ENCODE data around the gene CFAP54.
"Not testable (repeated sequence)": the region's sequence is repeated elsewhere in the genome, so short reads cannot be mapped to it uniquely, and the experiment has no call there.

CFAP54 gene

DNA sequence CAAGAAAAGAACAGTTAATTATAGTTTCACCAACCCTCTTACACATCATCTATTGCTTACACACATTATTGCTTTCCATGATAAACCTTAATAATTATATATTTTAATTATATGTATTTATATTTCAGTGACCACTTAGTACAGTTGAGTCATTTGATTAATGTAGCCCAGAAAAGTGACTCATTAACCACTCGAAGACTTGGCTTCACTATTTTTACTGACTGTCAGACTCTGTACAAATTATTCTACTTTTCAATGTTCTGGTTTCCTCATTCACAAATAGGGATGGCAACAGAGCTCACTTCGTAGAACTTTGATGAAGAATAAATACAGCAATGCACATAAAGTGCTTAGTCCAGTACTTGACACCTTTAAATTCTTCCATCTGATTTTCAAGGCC, 98.3 kb downstream of the CFAP54 start:
- no peak for DNase-seq (ENCODE audit: low read depth)
- TF ChIP-seq, protein P1, sequence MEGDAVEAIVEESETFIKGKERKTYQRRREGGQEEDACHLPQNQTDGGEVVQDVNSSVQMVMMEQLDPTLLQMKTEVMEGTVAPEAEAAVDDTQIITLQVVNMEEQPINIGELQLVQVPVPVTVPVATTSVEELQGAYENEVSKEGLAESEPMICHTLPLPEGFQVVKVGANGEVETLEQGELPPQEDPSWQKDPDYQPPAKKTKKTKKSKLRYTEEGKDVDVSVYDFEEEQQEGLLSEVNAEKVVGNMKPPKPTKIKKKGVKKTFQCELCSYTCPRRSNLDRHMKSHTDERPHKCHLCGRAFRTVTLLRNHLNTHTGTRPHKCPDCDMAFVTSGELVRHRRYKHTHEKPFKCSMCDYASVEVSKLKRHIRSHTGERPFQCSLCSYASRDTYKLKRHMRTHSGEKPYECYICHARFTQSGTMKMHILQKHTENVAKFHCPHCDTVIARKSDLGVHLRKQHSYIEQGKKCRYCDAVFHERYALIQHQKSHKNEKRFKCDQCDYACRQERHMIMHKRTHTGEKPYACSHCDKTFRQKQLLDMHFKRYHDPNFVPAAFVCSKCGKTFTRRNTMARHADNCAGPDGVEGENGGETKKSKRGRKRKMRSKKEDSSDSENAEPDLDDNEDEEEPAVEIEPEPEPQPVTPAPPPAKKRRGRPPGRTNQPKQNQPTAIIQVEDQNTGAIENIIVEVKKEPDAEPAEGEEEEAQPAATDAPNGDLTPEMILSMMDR (conservative IDR thresholded peaks at IDR 0.05; ENCODE audit: low read length): no peak
- H3K4me3 ChIP-seq (ENCODE audit: low read length): no peak overlapping the region

GRCh38 chr12:96590970-96591369, 101.6 kb downstream of the CFAP54 start:
- H3K4me3 ChIP-seq (ENCODE audit: low read length): no peak overlapping the region
- TF ChIP-seq, protein P1 (conservative IDR thresholded peaks at IDR 0.05; ENCODE audit: low read length): no peak
- DNase-seq (ENCODE audit: low read depth): no peak

DNA sequence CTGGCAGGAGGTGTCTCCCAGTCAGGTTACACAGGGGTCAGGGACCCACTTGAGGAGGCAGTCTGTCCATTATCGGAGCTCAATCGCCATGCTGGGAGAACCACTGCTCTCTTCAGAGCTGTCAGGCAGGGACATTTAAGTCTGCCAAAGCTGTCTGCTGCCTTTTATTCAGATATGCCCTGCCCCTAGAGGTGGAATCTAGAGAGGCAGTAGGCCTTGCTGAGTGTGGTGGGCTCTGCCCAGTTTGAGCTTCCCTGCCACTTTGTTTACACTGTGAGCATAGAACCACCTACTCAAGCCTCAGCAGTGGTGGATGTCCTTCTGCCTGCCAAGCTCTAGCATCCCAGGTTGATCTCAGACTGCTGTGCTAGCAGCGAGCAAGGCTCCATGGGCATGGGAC, 115.0 kb downstream of the CFAP54 start:
- not testable (repeated sequence) for DNase-seq (ENCODE audit: low read depth); H3K4me3 ChIP-seq (ENCODE audit: low read length)

DNA sequence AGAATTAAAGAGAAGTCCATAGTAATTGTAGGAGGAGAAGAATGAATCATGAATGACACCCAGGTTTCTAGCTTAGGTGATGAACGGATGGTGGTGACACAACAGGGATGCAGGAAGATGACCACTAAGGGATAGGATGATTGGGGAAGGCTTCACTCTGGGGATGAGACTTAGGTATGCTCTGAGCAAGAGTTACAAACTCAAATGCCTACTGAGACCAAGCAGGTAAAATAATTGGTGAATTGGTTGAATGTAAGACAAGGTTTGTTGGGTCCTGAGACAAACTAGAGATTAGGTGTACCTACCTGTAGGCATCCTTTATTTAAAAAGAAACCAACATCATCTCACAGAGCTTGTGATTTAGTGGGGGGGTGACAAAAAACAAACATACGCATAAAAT, 116.3 kb downstream of the CFAP54 start:
- H3K4me3 ChIP-seq (ENCODE audit: low read length): no peak overlapping the region
- no peak for DNase-seq (ENCODE audit: low read depth)
- TF ChIP-seq, protein P1 (conservative IDR thresholded peaks at IDR 0.05; ENCODE audit: low read length): no peak

GRCh38 chr12:96606134-96606533, 116.8 kb downstream of the CFAP54 start:
- TF ChIP-seq, protein P1 (conservative IDR thresholded peaks at IDR 0.05; ENCODE audit: low read length): no peak
- no peak for DNase-seq (ENCODE audit: low read depth)
- no peak overlapping the region for H3K4me3 ChIP-seq (ENCODE audit: low read length)

- DNase-seq (ENCODE audit: low read depth): no peak
These were observed 117.3 kb downstream of the CFAP54 start for GRCh38 chr12:96606644-96607043.

GRCh38 chr12:96617178-96617577, 127.8 kb downstream of the CFAP54 start:
- TF ChIP-seq, protein P1 (conservative IDR thresholded peaks at IDR 0.05; ENCODE audit: low read length): no peak; the same call in 1 of the 2 replicates
- H3K4me3 ChIP-seq (ENCODE audit: low read length): no peak overlapping the region
- no peak for DNase-seq (ENCODE audit: low read depth)

More at GRCh38 chr12:96606644-96607043, 117.3 kb downstream of the CFAP54 start:
- no peak overlapping the region for H3K4me3 ChIP-seq (ENCODE audit: low read length)
- TF ChIP-seq, protein P1 (conservative IDR thresholded peaks at IDR 0.05; ENCODE audit: low read length): no peak

DNA sequence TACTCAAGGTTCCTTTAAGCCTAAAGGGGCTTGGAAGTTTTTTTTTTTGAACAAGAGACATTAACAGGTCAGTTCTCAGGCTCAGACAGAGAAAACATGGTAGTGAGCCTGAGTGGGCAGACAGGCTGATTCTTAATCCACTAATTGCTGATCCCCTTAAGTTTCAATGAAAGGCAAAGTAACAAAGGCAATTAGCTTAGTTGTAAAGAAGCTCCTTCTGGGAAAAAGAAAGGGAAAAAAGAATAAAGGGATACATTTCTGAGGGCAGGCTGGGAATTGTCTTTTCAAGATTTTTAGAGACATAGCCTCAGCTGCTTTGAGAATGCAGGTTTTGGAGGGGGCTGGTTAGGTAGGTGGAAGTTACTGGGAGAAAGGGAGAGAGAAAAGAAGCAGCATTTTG, 133.8 kb downstream of the CFAP54 start:
- no peak overlapping the region for H3K4me3 ChIP-seq (ENCODE audit: low read length)
- TF ChIP-seq, protein P1 (conservative IDR thresholded peaks at IDR 0.05; ENCODE audit: low read length): no peak
- DNase-seq (ENCODE audit: low read depth): no peak

Measured in AG10803 (cell line).